Fibroblast of villous mesenchyme (primary cell): ENCODE data around the gene NUDT5. TPM values are rescaled to one million over a fixed set of nuclear protein-coding genes. Genes with fewer than 3 reads are reported as not detected.

Experiments
- DNase-seq: peaks from one replicate; pipeline ENCODE4 v3.0.0-alpha.2; 2010; ENCODE audit warnings: low read depth
- H3K4me3 ChIP-seq: 2 replicates; pipeline ENCODE4 v1.5.1; 2011; ENCODE audit warnings: low read depth, mild to moderate bottlenecking, low read length
- total RNA-seq: library from RNA; depleted of rRNA; stranded (reverse); fragments of >200 nt; gene quantifications from 2 replicates; pipeline ENCODE4 v1.2.3, GENCODE V29; 2012
- TF ChIP-seq, protein P1 (sequence below): IDR thresholded peaks from 2 replicates; pipeline ENCODE4 v1.5.1; 2012; ENCODE audit warnings: low read depth, mild to moderate bottlenecking, low read length; ENCODE audit not compliant: insufficient read depth

Gene NUDT5
- total RNA-seq, 1 donor, result 59.2 TPM

DNA sequence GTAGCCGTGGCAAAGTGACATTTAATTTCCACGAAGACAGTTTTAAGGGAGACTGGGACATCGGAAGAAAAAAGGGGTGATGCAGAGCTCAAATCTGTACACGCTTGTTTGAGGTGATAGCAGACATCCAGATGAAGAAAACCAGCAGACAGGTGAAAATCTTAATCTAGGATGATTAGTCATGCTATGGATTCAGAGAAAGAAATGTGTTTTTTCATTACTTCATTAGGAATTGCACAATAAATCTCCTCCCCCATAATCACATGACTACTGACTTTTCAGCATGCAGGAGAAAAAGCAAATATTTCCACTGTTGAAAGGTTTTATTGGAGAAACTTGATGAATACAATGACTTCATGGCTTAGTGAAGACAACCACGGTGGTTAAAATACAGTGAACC is 2.5 kb downstream of the NUDT5 start:
- peak; percentile 86 for DNase-seq
- TF ChIP-seq, protein P1, sequence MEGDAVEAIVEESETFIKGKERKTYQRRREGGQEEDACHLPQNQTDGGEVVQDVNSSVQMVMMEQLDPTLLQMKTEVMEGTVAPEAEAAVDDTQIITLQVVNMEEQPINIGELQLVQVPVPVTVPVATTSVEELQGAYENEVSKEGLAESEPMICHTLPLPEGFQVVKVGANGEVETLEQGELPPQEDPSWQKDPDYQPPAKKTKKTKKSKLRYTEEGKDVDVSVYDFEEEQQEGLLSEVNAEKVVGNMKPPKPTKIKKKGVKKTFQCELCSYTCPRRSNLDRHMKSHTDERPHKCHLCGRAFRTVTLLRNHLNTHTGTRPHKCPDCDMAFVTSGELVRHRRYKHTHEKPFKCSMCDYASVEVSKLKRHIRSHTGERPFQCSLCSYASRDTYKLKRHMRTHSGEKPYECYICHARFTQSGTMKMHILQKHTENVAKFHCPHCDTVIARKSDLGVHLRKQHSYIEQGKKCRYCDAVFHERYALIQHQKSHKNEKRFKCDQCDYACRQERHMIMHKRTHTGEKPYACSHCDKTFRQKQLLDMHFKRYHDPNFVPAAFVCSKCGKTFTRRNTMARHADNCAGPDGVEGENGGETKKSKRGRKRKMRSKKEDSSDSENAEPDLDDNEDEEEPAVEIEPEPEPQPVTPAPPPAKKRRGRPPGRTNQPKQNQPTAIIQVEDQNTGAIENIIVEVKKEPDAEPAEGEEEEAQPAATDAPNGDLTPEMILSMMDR, result no peak
- peak overlapping the region; percentile 75 for H3K4me3 ChIP-seq

DNA sequence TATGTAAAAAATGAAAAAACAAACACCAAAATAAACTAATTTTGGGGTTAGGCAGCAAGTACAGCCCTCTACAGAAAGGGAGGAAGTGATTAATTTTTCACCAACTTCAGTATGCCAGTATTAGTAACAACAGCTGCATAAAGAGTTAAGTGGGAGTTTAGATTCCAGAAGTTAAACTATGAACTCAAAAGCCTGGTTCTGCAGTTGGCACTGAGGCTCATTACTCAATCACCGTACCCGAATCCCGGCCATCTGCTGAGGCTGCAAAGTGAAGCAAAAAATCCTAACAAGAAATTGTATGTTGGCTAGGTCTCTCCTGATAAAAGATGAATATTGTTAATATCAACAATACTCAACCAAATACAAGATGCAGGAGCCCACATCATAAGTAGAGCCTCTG is 4.0 kb downstream of the NUDT5 start:
- no peak overlapping the region for H3K4me3 ChIP-seq
- peak; percentile 38 for DNase-seq
- TF ChIP-seq, protein P1, result no peak

DNA sequence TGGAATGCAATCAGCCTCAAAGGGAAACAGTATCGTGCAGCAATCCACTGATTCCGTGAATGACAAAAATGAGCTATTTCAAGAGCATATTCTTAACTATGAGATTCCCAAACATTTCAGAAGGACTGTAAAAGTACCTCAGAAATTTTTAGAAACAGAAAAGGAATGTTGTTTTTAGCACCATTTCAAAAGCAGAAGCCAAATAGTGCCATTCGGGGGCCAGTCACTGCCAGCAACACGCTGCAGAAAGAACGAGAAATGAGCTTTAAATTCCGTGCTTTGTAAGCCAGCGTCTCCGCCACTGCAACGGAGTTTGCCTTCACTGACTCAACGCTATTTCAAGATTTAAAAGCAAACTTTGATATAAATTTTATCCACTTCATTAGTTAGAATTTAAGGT is 6.3 kb downstream of the NUDT5 start:
- no peak overlapping the region for H3K4me3 ChIP-seq
- TF ChIP-seq, protein P1, result no peak
- DNase-seq, result no peak

DNA sequence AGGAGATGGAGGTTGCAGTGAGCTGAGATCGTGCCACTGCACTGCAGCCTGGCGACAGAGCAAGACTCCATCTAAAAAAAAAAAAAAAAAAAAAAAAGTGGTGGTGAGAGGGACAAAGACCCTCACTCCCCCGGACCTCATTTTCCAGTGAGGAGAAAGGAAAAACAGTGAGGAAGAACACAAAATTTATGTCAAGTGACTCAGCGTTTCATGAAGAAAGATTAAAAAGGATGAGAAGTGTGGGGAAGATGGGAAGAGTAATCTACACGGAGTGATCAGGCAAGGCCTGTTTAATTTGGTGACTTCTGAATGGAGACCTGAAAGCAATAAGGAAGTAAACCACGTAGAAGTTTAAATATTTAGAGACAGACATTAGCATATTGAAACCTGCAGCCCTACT is 7.0 kb downstream of the NUDT5 start:
- TF ChIP-seq, protein P1, result no peak
- no peak for DNase-seq
- no peak overlapping the region for H3K4me3 ChIP-seq

DNA sequence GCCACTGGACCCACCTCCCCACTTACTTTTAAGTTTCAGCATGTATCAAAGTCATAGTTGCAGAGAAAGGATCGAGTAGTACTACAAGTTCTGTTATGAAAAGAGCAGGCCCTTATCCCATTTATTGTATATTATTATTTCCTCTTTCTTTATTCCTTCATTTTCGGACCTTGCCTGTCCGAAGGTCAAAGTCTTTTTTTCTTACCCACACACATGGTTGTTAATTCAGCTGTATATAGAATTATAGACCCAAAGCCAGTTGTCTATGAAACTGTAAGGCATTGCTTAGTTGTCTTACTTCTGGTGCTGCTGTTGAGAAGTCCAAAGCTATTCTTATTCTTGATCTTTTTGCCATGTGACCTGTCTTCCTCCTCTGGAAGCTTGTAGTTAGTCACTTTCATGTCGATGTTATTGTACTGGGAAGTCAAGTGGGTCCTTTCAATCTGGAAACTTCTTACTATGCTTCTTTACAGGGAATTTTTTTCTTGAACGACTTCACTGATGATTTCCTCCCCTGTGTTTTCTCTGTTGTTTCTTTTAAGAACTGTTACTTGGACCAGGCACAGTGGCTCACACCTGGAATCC is 8.3 kb downstream of the NUDT5 start:
- TF ChIP-seq, protein P1, result no peak
- no peak overlapping the region for H3K4me3 ChIP-seq
- DNase-seq, result no peak

DNA sequence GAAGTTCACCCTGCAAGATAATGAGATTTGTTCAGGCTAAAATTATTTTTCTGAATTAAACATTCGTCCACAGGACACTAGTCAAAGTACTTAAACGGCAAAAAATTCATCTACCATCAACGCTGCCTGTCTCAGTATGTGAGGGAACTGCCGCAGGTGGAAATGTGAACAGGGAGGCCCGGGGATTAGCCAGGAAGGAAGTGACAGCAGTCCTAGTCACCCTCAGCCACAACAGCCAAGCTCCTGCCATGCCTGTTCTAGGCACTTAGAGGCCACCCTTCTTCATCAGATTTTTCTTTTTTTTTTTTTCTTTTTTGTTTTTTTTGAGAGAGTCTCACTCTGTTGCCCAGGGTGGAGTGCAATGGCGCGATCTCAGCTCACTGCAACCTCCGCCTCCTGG is 9.4 kb downstream of the NUDT5 start:
- H3K4me3 ChIP-seq, result no peak overlapping the region
- TF ChIP-seq, protein P1, result no peak
- DNase-seq, result no peak

DNA sequence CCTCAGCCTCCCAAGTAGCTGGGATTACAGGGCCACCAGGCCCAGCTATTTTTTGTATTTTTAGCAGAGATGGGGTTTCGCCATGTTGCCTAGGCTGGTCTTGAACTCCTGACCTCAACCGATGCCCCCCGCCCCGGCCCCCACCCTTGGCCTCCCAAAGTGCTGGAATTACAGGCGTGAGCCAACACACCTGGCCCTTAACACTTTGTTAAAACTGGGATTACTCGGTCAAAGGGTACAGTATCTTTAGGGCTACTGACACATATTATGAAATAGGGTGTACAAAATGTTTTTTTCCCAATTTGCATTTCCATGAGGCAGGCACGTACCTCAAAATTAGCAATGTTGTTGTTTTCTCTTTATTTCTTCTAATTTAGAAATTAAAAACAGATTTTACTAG is 11.5 kb downstream of the NUDT5 start:
- no peak for DNase-seq
- no peak overlapping the region for H3K4me3 ChIP-seq
- TF ChIP-seq, protein P1, result no peak
